ENCODE measurements around the gene GPS1.

The GPS1 gene

DNA sequence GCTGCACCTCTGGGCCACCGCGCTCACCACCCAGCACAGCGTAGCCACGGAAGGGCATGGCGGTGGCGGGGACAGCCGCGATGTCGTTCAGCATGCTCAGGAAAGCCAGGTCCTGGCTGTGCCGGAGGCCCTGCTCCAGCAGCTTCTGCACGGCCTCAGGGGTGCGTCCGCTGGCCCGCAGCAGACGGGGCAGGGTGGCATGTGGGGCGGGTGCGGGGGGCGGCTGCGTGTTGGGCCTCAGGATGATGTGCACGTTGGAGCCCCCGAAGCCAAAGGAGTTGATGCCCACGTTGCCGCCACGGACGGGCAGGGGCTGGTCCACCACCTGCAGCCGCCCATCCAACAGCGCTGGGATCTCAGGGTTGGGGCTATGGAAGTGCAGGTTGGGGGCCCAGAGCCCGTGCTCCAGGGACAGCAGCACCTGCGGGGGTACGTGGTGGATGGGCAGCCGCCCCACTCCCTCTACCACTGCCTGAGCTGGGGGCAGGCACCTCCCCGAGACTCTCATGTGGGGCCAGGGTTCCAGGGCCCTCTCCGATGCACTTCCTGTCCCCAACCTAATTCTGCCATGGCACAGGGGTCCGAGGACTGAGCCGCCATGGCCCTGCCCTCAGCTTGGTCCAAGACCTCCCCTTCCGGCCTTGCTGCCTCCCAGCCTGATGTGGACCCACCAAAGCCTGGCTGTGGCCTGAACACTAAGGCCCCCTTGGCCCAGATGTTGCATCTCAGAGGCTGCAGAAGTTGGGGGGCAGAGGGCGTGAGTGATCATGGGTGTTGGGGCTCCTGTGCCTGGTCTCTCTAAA is 39.8 kb downstream of the GPS1 start:
- Histone ChIP-seq H3K4me2 (ENCODE audit: low read length) (no peak overlapping the region), H3K9me3 (ENCODE audit: low read length) (no peaks in the 10 kb centered on the region), H3K9me2 (ENCODE audit: low read depth, low read length) (no peaks in the 10 kb centered on the region), H3F3A (ENCODE audit: insufficient read depth, low read length) (no peaks in the 10 kb centered on the region), H3K4me1 (ENCODE audit: insufficient read depth, low read length, severe bottlenecking) (peaks cover 8% of the 10 kb centered on the region), H4K20me1 (ENCODE audit: insufficient read depth, low read length) (no peaks in the 10 kb centered on the region), H3K27me3 (ENCODE audit: insufficient read depth, low read length) (no peaks in the 10 kb centered on the region), H3K79me2 (ENCODE audit: insufficient read depth, low read length) (peaks cover 9% of the 10 kb centered on the region), H3K36me3 (ENCODE audit: insufficient read depth, low read length) (peaks cover 94% of the 10 kb centered on the region), H3K4me3 (ENCODE audit: low read depth, low read length, poor library complexity, severe bottlenecking) (no peak overlapping the region), H2AFZ (ENCODE audit: low read length) (no peak overlapping the region), H3K27ac (ENCODE audit: low read depth, low read length, poor library complexity, severe bottlenecking) (no peak overlapping the region), H3K9ac (ENCODE audit: low read length) (no peak overlapping the region)
- TF ChIP-seq, protein P1, sequence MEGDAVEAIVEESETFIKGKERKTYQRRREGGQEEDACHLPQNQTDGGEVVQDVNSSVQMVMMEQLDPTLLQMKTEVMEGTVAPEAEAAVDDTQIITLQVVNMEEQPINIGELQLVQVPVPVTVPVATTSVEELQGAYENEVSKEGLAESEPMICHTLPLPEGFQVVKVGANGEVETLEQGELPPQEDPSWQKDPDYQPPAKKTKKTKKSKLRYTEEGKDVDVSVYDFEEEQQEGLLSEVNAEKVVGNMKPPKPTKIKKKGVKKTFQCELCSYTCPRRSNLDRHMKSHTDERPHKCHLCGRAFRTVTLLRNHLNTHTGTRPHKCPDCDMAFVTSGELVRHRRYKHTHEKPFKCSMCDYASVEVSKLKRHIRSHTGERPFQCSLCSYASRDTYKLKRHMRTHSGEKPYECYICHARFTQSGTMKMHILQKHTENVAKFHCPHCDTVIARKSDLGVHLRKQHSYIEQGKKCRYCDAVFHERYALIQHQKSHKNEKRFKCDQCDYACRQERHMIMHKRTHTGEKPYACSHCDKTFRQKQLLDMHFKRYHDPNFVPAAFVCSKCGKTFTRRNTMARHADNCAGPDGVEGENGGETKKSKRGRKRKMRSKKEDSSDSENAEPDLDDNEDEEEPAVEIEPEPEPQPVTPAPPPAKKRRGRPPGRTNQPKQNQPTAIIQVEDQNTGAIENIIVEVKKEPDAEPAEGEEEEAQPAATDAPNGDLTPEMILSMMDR (IDR thresholded peaks at IDR 0.05; ENCODE audit: low read length) = no peak
- TF ChIP-seq EZH2 (IDR thresholded peaks at IDR 0.05; ENCODE audit: borderline replicate concordance, low read length) = no peak

DNA sequence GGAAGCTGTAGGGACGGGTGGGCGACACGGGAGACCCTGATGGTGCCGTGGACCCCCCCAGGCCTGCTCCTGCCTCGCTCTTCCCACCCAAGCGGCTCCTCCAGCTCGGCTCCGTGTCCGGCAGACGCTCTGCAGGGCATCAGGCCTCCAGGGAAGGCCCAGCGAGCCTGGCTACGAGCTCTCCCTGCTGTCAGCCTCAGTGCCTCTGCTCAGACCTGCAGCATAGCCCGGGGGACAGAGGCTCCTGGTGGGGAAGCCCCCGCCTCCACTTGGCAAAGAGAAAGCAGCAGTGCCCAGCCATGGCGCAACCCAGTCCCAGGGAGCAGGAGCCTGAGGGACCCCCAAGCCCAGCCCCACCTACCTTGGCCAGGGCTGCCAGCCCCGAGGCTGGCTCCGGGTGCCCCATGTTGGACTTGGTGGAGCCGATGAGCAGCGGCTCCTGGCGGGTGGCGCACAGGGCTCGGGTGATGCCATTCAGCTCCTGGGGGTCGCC is 40.4 kb downstream of the GPS1 start:
- no peak overlapping the region for H3K4me2 ChIP-seq (ENCODE audit: low read length)
- no peak overlapping the region for H3K27ac ChIP-seq (ENCODE audit: low read depth, low read length, poor library complexity, severe bottlenecking)
- no peaks in the 10 kb centered on the region for H3K27me3 ChIP-seq (ENCODE audit: insufficient read depth, low read length)
- no peak overlapping the region for H3K9ac ChIP-seq (ENCODE audit: low read length)
- no peaks in the 10 kb centered on the region for H4K20me1 ChIP-seq (ENCODE audit: insufficient read depth, low read length)
- H3K79me2 ChIP-seq (ENCODE audit: insufficient read depth, low read length) = peaks cover 16% of the 10 kb centered on the region
- H3F3A ChIP-seq (ENCODE audit: insufficient read depth, low read length) = no peaks in the 10 kb centered on the region
- H3K4me3 ChIP-seq (ENCODE audit: low read depth, low read length, poor library complexity, severe bottlenecking) = no peak overlapping the region
- no peaks in the 10 kb centered on the region for H3K9me2 ChIP-seq (ENCODE audit: low read depth, low read length)
- TF ChIP-seq EZH2 (IDR thresholded peaks at IDR 0.05; ENCODE audit: borderline replicate concordance, low read length) = no peak
- TF ChIP-seq, protein P1 (IDR thresholded peaks at IDR 0.05; ENCODE audit: low read length) = no peak
- peaks cover 91% of the 10 kb centered on the region for H3K36me3 ChIP-seq (ENCODE audit: insufficient read depth, low read length)
- H3K4me1 ChIP-seq (ENCODE audit: insufficient read depth, low read length, severe bottlenecking) = peaks cover 14% of the 10 kb centered on the region
- H3K9me3 ChIP-seq (ENCODE audit: low read length) = no peaks in the 10 kb centered on the region
- no peak overlapping the region for H2AFZ ChIP-seq (ENCODE audit: low read length)

DNA sequence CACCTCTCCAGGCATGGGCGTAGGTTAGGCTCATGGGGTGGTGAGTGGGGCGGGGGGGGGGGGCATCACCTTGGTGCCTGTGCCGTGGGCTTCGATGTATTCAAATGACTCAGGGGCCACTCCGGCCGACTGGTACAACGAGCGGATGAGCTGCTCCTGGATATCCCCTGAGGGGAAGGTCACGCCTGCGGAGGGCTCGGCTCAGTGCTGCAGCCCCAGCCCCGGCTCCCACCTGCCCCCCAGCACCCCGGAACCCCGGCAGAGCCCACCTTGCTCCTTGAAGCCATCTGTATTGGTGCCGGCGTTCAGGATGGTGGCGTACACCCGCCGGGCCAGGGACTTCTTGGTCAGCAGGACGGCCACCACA is 40.9 kb downstream of the GPS1 start:
- Histone ChIP-seq H3K36me3 (ENCODE audit: insufficient read depth, low read length) (peaks cover 86% of the 10 kb centered on the region), H3K27ac (ENCODE audit: low read depth, low read length, poor library complexity, severe bottlenecking) (no peak overlapping the region)

More for the DNA sequence above, 40.9 kb downstream of the GPS1 start:
- no peak overlapping the region for H3K9ac ChIP-seq (ENCODE audit: low read length)
- H3K4me3 ChIP-seq (ENCODE audit: low read depth, low read length, poor library complexity, severe bottlenecking) = no peak overlapping the region
- no peaks in the 10 kb centered on the region for H3K9me3 ChIP-seq (ENCODE audit: low read length)
- H3K27me3 ChIP-seq (ENCODE audit: insufficient read depth, low read length) = no peaks in the 10 kb centered on the region
- H3K4me2 ChIP-seq (ENCODE audit: low read length) = no peak overlapping the region
- no peak overlapping the region for H2AFZ ChIP-seq (ENCODE audit: low read length)
- no peaks in the 10 kb centered on the region for H3F3A ChIP-seq (ENCODE audit: insufficient read depth, low read length)
- H4K20me1 ChIP-seq (ENCODE audit: insufficient read depth, low read length) = no peaks in the 10 kb centered on the region
- peaks cover 19% of the 10 kb centered on the region for H3K79me2 ChIP-seq (ENCODE audit: insufficient read depth, low read length)
- H3K9me2 ChIP-seq (ENCODE audit: low read depth, low read length) = no peaks in the 10 kb centered on the region
- TF ChIP-seq, protein P1 (IDR thresholded peaks at IDR 0.05; ENCODE audit: low read length) = no peak
- TF ChIP-seq EZH2 (IDR thresholded peaks at IDR 0.05; ENCODE audit: borderline replicate concordance, low read length) = no peak
- H3K4me1 ChIP-seq (ENCODE audit: insufficient read depth, low read length, severe bottlenecking) = peaks cover 14% of the 10 kb centered on the region
